ENCODE data around the gene DISC1.

The DISC1 gene

GRCh38 chr1:231844986-231845502 is 218.5 kb downstream of the DISC1 start:
- in situ Hi-C loops (cut with MboI; ENCODE audit: low sequenced_read_pairs), result no loop called here

- in situ Hi-C loops (cut with MboI; ENCODE audit: low sequenced_read_pairs), result no loop called here
Measured at GRCh38 chr1:231847612-231848397, 221.2 kb downstream of the DISC1 start.

DNA sequence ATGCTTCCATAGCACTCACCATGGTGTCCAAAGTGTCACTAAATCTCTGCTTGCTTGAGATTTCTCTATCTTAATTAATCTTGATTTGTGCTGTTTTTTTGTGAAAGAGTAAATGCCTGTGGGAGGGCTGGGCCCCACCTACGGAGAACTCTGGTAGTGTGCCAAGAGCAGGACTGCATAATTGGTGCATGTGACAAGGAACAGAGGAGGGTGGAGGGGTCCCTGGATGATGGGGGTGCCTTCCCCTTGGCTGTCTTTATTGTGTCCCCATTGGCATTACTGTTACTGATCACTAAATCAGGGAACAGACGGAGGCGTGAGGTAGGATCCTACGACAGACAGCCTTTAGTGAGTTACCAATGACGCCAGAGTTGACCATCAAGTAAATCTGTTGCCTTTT is 223.4 kb downstream of the DISC1 start:
- in situ Hi-C loops (cut with MboI; ENCODE audit: low sequenced_read_pairs), result no loop called here

- in situ Hi-C loops (cut with MboI; ENCODE audit: low sequenced_read_pairs), result no loop called here
Measured at GRCh38 chr1:231850786-231851185, 224.2 kb downstream of the DISC1 start.

GRCh38 chr1:231853588-231854207 is 227.1 kb downstream of the DISC1 start:
- in situ Hi-C loops (cut with MboI; ENCODE audit: low sequenced_read_pairs), result no loop called here

- in situ Hi-C loops (cut with MboI; ENCODE audit: low sequenced_read_pairs), result no loop called here
Measured at GRCh38 chr1:231855361-231855760, 228.8 kb downstream of the DISC1 start.

DNA sequence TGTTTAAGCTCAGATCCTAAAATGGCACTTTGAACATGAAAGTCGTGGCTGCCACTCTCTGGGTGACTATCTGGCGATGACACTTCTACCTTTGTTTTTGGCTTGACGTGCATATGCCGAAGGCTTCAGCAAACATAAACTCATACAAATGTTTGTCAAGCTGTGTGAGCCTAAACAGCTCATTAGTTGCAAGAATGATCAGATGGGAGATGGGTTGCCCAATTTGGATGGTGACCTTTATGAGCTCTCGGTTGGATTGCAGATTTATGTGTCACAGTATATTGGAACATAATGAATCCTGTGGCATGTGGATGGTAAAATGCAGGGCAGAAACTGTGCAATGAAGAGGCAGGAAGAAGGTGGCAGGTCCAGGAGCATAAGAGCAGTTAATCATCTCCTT is 229.3 kb downstream of the DISC1 start:
- in situ Hi-C loops (cut with MboI; ENCODE audit: low sequenced_read_pairs), result no loop called here

GRCh38 chr1:231856426-231856825 is 229.8 kb downstream of the DISC1 start:
- in situ Hi-C loops (cut with MboI; ENCODE audit: low sequenced_read_pairs), result no loop called here

- in situ Hi-C loops (cut with MboI; ENCODE audit: low sequenced_read_pairs), result no loop called here
Measured at GRCh38 chr1:231856894-231857293, 230.3 kb downstream of the DISC1 start.

GRCh38 chr1:231857609-231858135 is 231.1 kb downstream of the DISC1 start:
- in situ Hi-C loops (cut with MboI; ENCODE audit: low sequenced_read_pairs), result no loop called here

GRCh38 chr1:231860221-231861088 is 233.9 kb downstream of the DISC1 start:
- in situ Hi-C loops (cut with MboI; ENCODE audit: low sequenced_read_pairs), result no loop called here

- in situ Hi-C loops (cut with MboI; ENCODE audit: low sequenced_read_pairs), result no loop called here
Measured at GRCh38 chr1:231861541-231862481, 235.2 kb downstream of the DISC1 start.

DNA sequence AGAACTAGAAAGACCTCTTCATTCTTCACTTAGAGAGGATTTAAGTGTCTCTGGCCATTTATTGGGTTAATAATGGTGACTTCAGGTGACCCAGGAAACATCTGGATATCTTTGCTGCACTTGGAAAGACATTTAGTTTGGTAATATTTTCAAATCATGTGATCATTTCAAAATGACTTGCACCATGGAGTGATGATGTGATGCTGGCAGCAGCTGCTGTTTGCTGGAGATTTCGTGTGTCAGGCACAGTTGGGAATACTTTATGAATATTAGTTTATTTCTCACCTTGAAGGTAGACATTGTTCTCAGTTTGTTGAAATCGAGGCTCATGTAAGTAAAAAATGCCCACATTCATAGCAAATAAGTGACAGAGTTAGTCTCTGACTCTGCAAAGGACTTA is 236.0 kb downstream of the DISC1 start:
- in situ Hi-C loops (cut with MboI; ENCODE audit: low sequenced_read_pairs), result no loop called here

- in situ Hi-C loops (cut with MboI; ENCODE audit: low sequenced_read_pairs), result no loop called here
Measured at GRCh38 chr1:231865331-231865730, 238.7 kb downstream of the DISC1 start.

DNA sequence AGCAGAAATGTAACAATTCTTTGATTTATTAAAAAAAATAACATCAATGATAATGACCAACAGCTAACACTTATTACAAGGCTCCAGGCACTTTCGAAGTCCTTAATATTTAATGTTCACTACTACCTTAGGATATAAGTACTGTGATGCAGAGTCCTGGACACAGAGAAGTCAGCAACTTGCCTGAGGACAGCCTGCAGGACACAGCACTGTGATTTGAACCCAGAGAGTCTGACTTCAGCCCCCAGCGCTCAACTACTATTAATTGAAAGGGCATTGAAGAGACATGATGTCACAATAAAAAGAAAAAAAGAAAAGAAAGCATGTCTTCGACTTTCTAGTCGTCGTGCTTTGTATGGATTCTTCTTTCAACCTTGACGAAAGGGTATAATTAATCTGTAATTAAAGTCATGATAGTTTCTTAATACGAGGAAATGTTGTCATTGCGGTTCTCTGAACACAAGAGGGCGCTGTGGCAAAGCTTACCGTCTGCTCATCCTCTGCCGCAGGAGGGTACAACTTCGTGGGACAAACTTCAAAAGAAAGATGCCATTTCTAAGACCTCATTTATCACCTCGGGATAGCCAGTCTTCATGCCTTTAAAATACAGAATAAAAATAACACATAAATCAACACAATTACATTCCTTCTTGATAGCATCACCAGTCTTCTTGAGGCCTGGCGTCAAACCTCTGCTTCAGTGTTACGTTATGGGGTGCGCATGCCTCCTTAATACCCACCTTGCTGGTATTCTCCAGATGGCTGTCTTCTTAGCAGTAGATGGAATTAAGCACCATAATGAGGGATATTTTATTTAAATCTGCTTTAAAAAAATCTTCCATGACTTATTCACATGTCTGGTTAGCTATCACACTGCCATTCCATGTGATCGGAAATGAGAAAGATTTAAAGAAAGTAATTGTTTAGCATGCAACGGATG is 240.1 kb downstream of the DISC1 start:
- in situ Hi-C loops (cut with MboI; ENCODE audit: low sequenced_read_pairs), result no loop called here

GRCh38 chr1:231867607-231868006 is 241.0 kb downstream of the DISC1 start:
- in situ Hi-C loops (cut with MboI; ENCODE audit: low sequenced_read_pairs), result no loop called here

DNA sequence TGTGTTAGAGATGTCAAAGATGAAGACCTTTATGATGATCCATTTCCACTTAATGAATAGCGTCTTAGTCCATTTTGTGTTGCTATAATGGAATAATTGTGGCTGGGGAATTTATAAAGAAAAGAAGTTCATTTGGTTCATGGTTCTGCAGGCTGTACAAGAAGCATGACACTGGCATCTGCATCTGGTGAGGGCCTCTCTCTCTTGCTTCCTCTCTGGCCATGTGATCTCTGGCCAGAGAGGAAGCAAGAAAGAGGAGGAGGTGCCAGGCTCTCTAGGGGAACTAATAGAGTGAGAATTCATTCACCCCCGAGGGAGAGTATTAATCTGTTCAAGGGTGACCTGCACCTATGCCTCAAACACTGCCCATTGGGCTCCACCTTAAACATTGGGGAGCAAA is 242.8 kb downstream of the DISC1 start:
- in situ Hi-C loops (cut with MboI; ENCODE audit: low sequenced_read_pairs), result no loop called here

DNA sequence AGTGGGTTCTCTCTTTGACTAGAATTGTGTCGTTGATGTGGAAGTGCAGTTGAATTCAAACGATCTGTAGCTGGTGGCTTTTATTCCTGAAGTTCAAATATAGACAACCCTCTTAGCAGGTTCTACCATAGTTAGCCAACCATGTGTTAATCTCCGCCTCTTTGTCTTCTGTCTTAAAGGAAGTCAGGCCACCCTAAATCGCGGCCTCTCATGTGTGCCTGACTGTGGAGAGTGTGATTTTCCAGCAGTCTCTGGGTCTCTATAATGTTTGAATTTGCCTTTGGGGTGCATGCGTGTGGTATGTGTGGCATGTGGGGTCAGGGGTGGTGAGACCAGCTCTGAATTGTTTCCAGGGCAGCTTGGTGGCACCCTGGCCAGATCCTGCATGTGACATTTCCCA is 244.9 kb downstream of the DISC1 start:
- in situ Hi-C loops (cut with MboI; ENCODE audit: low sequenced_read_pairs), result no loop called here

- in situ Hi-C loops (cut with MboI; ENCODE audit: low sequenced_read_pairs), result no loop called here
Measured at GRCh38 chr1:231871878-231872277, 245.3 kb downstream of the DISC1 start.
